ENCODE measurements around the gene DSC1. TPM values are rescaled to one million over a fixed set of nuclear protein-coding genes. Genes with fewer than 3 reads are reported as not detected.
"Not testable (repeated sequence)": the region's sequence is repeated elsewhere in the genome, so short reads cannot be mapped to it uniquely, and the experiment has no call there.

The DSC1 gene
- total RNA-seq, 1 donor from 2014 or later = 7.5 TPM

DNA sequence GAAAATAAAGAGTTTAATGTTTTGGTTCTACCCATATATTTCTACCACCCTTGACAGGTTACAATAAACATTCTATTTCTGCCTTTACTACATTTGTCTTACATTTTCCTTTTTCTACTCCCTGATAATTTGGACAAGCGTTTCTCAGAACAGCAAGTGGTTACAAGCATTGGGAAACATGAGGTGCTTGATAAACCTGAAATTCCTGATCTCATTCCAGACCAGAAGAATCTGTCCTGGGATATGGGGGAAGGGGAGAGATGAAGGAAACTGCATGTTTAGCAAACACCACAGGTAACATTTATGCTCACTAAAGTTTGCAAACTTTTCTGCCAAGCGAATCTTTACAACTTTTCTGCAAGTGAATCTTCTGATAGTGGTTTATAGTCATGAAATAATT, 28.3 kb upstream of the DSC1 start:
- TF ChIP-seq, protein P1, sequence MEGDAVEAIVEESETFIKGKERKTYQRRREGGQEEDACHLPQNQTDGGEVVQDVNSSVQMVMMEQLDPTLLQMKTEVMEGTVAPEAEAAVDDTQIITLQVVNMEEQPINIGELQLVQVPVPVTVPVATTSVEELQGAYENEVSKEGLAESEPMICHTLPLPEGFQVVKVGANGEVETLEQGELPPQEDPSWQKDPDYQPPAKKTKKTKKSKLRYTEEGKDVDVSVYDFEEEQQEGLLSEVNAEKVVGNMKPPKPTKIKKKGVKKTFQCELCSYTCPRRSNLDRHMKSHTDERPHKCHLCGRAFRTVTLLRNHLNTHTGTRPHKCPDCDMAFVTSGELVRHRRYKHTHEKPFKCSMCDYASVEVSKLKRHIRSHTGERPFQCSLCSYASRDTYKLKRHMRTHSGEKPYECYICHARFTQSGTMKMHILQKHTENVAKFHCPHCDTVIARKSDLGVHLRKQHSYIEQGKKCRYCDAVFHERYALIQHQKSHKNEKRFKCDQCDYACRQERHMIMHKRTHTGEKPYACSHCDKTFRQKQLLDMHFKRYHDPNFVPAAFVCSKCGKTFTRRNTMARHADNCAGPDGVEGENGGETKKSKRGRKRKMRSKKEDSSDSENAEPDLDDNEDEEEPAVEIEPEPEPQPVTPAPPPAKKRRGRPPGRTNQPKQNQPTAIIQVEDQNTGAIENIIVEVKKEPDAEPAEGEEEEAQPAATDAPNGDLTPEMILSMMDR (IDR thresholded peaks at IDR 0.05; ENCODE audit: borderline replicate concordance) = no peak
- intact Hi-C loops (cut with micrococcal nuclease) = no loop called here
- Histone ChIP-seq H3K27ac (replicated peaks) (no peak overlapping the region), H3K4me1 (no peaks in the 10 kb centered on the region), H3K4me3 (no peak overlapping the region), H3K36me3 (no peaks in the 10 kb centered on the region), H3K27me3 (ENCODE audit: low read depth) (no peaks in the 10 kb centered on the region), H3K9me3 (replicated peaks) (no peaks in the 10 kb centered on the region)
- no peak for DNase-seq

DNA sequence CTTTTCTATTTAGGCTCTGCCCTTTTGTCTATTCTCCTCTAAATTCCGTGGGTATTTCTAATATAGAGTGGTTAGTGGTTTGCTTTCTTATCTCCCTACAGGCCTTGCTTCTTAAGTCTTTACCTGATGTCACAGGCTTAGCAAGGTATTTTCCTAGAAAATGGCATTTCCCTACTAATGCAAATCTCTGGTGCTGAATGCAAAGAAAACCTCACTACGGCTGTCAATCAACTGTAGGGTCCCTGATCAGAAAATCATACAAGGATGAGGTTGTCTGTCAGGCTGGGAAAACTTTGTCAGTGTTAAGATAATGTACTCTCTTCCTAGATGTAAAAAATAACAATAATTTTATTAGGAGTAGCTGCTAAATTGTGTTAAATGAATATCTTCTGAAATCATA, 27.1 kb upstream of the DSC1 start:
- H3K27ac ChIP-seq (replicated peaks) = no peak overlapping the region
- no peak for DNase-seq
- H3K27me3 ChIP-seq (ENCODE audit: low read depth) = no peaks in the 10 kb centered on the region
- intact Hi-C loops (cut with micrococcal nuclease) = no loop called here
- TF ChIP-seq, protein P1 (IDR thresholded peaks at IDR 0.05; ENCODE audit: borderline replicate concordance) = no peak
- H3K4me3 ChIP-seq = no peak overlapping the region
- H3K9me3 ChIP-seq (replicated peaks) = no peaks in the 10 kb centered on the region
- H3K4me1 ChIP-seq = no peaks in the 10 kb centered on the region
- H3K36me3 ChIP-seq = no peaks in the 10 kb centered on the region

DNA sequence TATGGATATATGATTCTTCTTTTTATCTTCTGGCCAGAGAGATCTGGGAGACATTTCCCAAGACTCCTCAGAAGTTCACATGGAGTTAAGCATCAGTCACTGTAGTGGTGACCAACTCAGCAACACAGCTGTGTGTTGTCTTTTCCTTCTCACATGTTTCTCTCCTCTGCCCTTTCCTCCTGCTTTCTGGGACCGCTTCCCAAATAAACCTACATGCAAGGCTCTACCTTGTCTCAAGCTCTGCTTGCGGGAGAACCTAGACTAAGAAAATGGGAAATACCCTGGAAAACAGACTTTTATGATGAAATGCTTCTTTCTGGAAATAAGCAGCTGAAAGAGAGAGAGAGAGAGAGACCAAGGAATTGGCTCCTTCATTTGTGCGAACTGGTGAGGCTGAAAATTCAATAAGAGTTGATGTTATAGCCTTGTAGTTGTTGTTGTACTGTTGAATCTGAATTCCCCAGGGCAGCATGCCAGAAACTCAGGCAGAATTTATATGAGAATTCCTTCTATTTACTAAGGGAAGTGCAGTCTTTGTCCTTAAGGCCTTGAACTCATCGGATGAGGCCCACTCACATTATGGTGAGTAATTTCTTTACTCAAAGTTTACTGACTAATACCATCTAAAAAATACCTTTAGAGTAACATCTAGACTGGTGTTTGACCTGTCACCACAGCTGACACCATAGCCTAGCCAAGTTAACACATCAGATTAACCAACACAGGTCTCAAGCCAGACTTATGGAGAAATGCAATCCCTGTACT, 22.7 kb upstream of the DSC1 start:
- TF ChIP-seq, protein P1 (IDR thresholded peaks at IDR 0.05; ENCODE audit: borderline replicate concordance) = no peak
- Histone ChIP-seq H3K4me1 (no peaks in the 10 kb centered on the region), H3K27me3 (ENCODE audit: low read depth) (no peaks in the 10 kb centered on the region), H3K4me3 (no peak overlapping the region), H3K27ac (replicated peaks) (no peak overlapping the region), H3K9me3 (replicated peaks) (peaks cover 4% of the 10 kb centered on the region), H3K36me3 (no peaks in the 10 kb centered on the region)
- DNase-seq = no peak
- intact Hi-C loops (cut with micrococcal nuclease) = no loop called here

DNA sequence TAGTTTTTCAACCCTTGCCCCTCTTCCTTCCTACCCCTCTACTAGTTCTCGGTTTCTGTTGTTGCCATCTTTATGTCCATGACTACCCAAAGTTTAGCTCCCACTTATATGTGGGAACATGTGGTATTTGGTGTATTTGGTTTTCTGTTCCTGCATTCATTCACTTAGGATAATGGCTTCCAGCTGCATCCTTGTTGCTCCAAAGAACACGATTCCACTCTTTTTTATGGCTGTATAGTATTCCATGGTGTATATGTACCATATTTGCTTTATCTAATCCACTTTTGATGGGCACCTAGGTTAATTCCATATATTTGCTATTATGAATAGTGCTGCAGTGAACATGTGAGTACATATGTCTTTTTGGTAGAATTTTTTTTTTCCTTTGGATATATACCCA, 20.6 kb upstream of the DSC1 start:
- Histone ChIP-seq H3K4me3 (no peak overlapping the region), H3K36me3 (no peaks in the 10 kb centered on the region), H3K27ac (replicated peaks) (no peak overlapping the region), H3K4me1 (no peaks in the 10 kb centered on the region), H3K27me3 (ENCODE audit: low read depth) (no peaks in the 10 kb centered on the region), H3K9me3 (replicated peaks) (peaks cover 4% of the 10 kb centered on the region)
- TF ChIP-seq, protein P1 (IDR thresholded peaks at IDR 0.05; ENCODE audit: borderline replicate concordance) = no peak
- DNase-seq = no peak
- intact Hi-C loops (cut with micrococcal nuclease) = no loop called here

DNA sequence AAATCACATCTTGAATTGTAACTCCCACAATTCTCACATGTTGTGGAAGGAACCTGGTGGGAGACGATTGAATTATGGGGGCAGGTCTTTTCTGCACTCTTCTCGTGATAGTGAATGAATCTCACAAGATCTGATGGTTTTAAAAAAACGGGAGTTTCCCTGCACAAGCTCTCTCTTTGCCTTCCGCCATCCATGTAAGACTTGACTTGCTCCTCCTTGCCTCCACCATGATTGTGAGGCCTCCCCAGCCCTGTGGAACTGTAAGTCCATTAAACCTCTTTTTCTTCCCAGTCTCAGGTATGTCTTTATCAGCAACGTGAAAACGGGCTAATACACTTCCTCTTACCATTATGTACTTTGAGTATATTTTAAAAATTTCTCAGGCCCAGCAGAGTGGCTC, 14.7 kb upstream of the DSC1 start:
- H3K36me3 ChIP-seq; intact Hi-C loops (cut with micrococcal nuclease); H3K4me3 ChIP-seq; H3K27ac ChIP-seq (replicated peaks); H3K27me3 ChIP-seq (ENCODE audit: low read depth); DNase-seq; H3K9me3 ChIP-seq (replicated peaks); H3K4me1 ChIP-seq: not testable (repeated sequence)

DNA sequence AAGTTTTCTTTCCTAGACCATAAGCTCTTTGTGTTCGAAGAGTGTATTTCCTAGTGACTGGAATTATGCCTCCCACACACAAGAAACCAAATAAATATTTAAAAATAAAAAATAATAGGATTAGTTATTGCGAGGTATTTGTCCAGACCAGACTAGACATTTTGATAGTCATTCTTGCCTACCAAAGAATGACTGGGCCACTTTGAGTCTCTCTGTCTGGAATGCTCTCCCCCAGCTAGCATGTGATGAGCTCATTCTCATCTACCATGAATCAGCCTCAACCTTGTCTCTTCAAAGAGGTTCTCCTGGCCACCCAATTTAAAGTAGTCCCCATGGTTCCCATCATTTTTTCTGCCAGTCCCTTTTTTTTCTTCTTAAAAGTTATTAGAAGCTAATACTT, 13.9 kb upstream of the DSC1 start:
- Histone ChIP-seq H3K4me1 (no peaks in the 10 kb centered on the region), H3K36me3 (no peaks in the 10 kb centered on the region), H3K27ac (replicated peaks) (no peak overlapping the region), H3K4me3 (no peak overlapping the region), H3K9me3 (replicated peaks) (no peaks in the 10 kb centered on the region), H3K27me3 (ENCODE audit: low read depth) (no peaks in the 10 kb centered on the region)
- intact Hi-C loops (cut with micrococcal nuclease) = no loop called here
- no peak for DNase-seq
- TF ChIP-seq, protein P1 (IDR thresholded peaks at IDR 0.05; ENCODE audit: borderline replicate concordance) = no peak

Data from left ventricle myocardium inferior (tissue), 1 donor.